HG02759 (cell line): Measurements from ENCODE around the gene ATXN3.

Experiments
- ATAC-seq: cut with Tn5 transposase; IDR thresholded peaks from one replicate; pipeline ENCODE4 v1.9.1; 2021; ENCODE audit warnings: mild to moderate bottlenecking, moderate library complexity; ENCODE audit not compliant: unreplicated experiment

ATXN3 gene

DNA sequence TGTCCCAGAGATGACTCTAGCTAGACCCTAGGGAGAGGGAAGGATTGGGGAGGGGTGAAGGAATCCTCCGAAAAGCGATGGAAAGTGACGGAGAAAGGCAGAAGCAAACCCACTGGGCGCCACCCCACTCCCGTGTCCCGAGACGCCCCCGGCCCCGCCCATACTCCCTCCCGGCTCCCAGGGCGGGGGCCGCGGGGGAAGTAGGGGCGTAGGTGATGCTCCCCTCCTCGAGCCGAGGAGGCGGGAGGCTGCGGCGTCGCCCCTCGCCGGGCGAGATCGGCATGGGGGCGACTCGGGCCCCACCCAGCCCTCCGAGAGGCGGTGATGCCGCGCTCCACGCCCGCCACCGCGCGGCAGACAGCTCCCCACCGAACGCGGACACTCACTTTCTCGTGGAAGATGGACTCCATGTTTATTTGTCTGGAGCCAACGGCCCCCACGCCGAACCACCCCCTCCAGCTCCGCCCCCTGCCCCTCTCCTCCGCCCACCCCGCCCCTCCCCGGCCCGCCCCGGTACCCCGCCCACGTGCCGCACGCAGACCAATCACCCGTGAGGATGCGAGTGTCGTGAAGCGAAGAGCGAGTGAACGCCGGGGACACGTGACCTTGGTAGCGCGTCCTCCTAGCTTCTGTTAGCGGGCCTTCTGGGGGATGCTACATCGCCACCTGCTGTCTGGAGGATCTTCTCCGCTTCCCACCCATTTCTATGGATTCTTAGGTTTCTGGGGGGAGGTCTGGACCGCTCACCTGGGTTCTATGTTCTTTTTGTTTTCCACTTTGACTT lies at the start of gene ATXN3:
ATXN3 (minus strand) TSS at position 440 of the 784 bp plus-strand sequence; CDS start at position 410, 30 bp downstream.
- peak; percentile 84 for ATAC-seq

DNA sequence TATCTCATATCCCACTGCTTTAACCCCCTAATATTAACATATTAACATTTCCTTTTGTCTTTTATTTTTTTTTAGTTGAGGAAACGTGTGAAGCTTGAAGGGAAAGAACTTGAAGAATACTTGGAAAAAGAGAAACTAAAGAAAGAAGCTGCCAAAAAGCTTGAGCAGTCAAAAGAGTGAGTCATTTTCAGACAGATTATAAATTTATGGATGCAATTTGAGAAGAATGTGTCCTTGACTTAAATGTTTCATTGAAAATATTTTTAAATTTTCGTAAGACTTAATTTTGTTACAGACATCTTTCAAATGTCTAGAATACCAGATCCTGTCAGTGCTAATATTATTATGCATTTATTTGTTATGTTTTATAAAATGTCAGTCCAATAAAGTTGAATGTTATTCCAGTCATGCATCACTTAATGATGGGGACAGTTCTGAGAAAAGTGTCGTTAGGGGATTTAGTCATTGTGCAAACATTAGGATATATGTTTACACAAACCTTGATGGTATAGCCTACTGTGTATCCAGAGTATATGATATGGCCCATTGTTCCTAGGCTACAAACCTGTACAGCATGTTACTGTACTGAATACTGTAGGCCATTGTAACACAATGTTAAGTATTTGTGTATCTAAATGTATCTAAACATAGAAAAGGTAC lies 48.0 kb upstream of the ATXN3 start:
- ATAC-seq, result no peak

DNA sequence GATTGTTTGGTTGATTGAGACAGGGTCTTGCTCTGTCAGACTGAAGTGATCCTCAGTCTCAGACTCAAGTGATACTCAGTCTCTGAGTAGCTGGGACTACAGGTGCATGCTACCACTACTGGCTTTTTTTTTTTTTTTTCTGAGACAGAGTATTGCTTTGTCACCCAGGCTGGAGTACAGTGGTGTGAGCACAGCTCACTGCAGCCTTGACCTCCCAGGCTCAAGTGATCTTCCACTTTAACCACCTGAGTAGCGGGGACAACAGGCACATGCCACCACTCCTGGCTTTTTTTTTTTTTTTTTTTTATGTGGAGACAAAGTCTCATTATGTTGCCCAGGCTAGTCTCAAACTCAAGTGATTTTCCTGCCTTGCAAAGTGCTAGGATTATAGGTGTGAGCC lies 47.2 kb upstream of the ATXN3 start:
- ATAC-seq, result no peak

DNA sequence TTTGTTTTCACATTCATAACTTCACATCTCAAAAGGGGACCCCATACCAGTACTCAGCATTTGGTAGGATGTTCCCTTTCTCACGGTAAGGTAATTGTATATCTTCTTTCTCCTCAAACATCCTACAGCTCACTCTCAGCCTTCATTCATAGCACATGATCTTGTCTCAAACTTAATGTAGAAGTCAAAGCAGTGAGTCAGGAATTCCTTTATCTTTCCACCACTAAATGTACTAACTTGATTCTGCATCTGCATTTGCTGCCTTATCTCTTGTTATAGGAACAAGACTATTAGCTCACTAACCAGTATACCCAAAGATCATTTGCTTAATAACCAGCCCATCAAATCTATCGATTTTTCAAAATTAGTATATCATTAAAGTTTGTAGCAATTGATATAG lies 38.3 kb upstream of the ATXN3 start:
- ATAC-seq, result no peak

DNA sequence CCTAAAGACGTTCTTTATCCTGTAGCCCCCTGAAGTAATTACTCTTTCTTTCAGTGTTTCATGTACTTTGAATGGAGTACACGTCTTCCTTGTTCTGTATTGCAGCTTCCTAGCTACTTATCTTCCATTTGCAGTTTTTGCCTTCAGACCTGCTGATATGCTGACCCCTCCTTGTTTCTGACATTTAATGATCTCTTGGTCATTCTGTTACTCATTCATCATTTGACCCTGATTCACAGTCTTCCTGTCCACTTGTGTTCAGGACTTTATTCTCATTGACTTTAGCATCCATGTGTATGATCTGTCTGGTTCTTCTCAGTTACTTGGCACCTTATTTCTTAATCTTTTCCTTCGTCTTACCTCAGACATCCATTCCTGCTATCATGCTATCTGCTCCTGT lies 37.6 kb upstream of the ATXN3 start:
- no peak for ATAC-seq

DNA sequence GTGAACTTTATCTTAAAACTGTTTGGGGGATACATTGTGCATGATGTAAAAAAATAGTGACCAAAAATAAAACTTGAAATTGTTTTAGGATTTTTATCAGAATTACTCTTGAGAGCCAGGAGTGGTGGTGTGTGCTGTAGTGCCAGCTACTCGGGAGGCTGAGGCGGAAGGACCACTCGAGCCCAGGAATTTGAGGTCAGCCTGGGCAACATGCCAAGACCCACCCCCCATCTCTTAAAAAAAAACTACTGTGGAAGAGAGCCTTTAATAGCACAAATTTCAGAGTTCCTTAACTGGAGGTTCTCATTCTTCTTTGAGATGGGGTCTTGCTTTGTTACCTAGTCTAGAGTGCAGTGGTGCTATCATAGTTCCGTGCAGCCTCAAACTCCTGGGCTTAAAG lies 36.9 kb upstream of the ATXN3 start:
- no peak for ATAC-seq

DNA sequence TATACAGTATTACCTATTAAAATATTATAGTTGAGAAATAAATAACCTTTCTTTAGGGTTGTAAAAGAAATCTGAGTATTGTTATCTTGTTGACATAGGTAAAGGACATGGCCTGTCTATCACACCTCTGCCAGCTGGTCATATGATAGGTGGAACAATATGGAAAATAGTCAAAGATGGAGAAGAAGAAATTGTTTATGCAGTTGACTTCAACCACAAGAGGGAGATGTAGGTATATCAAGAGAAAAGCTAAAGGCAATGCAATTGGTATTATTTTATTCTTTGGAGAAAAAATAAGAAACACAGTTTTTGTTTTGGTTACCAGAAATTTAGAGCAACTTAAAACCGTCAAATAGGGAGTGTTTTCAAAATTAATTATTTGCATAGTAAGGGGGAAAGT lies 28.9 kb upstream of the ATXN3 start:
- no peak for ATAC-seq

DNA sequence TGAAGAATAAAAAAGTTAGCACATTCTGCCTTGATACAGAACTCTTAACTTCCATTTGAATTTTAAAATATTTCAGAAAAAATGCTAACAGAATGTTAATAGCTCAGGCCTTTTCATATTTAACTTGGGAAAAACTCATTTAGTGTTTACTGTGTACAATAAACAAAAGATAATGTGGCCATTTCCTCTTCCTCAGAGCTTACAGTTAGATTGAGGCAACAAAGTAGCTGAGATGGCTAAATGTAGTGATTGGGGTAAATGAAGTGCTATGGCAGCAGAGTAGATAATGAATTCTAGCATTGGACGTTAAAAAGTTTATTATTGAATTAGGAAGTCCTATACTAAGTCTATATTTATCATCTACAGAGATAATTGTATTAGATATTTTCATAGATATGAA lies 28.1 kb upstream of the ATXN3 start:
- ATAC-seq, result no peak

DNA sequence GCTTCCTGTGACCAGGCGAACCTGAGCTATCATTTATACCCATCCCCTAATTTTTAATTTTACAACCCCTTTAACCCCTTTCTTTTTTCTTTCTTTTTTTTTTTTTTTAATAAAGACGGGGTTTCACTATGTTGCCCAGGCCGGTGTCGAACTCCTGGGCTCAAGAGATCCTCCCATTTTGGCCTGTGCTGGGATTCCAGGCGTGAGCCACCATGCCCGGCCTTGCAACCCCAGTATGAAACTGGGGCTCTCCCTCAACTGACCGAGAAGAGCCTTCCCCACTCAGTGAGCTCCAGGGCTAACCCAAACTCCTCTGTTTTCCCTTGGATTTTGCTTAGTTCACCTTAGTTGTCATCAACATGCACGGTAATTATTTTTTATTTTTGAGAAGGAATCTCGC lies 16.4 kb upstream of the ATXN3 start:
- ATAC-seq, result no peak

DNA sequence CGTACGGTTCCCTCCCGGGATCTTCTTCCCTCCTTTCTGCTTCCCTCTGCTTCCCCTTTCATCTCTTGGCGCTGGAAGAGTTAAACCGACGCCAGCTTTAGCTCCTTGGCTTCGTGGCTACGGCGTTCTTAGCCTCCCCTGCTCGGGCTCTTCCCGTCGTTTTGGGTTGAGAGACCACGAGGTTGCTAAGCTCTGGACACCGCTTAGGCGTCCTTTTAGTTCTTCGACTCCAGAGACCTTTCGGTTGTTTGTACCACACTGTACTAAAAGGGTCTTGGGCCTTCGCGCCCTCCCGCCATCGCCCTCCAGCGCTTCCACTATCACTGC lies 15.9 kb upstream of the ATXN3 start:
- ATAC-seq, result peak; percentile 18

DNA sequence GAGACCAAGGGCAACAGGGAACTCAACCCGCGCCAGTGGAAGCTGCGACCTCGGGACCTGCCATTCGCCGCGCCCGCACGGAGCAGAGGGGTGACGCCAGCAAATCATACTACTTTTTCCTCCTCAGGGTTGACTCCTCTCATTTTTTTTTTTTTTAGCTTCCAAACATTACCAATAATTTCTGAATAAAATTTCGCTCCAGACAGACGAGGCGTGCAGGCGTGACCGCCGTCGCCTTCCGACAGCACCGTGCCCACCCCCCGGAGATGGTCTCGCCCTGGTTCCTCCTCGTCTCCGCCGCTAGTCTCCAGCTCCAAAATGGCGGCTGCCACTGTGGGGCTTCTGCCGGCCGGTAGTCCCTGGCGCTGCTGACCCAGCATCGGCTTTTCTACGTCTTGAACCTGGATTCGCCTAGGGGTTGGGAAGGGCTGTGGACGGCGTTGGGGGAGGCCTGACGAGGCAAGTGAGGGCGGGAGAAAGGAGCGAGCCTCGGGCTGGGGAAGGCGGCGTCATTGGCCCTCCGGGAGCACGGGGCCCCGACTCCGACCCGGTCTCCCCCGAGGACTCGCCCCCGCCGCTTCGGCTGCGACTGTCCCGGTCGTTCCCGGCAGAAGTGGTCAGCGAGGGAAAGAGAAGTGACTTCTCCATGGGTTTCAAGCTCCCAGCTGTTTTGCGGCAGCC lies 15.4 kb upstream of the ATXN3 start, which contains the start of the genes CPSF2 and NDUFB1:
CPSF2 (plus strand) TSS at position 300 of the 681 bp plus-strand sequence. CDS start 9,016 bp downstream, outside the sequence.
NDUFB1 (minus strand) TSS at position 37 of the 681 bp plus-strand sequence. CDS start 4,069 bp downstream, outside the sequence.
- peak; percentile 91 for ATAC-seq

DNA sequence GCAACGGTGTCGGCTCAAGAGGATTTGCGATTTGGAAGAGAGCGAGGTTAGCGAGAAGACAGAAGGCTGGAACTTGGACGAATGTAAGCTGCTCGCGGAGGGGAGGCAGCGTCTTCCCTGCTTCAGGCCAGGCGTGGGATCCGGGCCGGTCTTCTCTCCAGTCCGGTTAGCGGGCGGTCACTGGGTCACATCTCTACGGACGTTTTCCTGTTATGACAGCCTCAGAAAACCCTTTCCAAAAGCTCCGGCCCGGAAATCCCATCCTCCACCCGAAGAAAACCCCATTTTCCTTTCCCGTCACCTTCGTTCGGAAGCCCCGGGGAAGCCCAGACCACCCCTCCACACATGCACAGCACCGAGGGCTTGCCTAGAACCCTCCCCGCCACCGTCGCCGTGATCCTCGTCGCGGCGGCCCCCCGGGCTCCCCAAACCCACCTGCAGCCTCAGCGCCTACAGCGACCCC lies 14.9 kb upstream of the ATXN3 start:
- no peak for ATAC-seq

DNA sequence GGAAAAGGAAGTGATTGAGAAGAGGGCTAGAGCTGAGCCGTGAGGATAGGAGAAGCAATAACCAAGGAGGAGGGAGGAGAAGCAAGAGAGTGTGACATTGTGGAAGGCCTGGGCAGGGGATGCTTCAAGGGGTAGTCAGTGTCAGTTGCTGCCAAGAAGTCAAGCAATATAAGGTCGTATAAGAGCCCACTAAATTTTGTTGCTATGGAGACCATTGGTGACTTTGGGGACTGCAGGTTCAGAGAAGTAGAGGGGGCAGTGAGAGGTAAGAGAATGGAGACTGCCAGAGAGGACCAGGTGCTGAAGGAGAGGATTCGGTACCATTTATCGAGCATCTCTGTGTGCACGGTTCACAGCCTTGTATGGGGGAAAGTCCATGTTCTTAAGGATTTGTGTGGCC lies 3.1 kb upstream of the ATXN3 start:
- ATAC-seq, result no peak

DNA sequence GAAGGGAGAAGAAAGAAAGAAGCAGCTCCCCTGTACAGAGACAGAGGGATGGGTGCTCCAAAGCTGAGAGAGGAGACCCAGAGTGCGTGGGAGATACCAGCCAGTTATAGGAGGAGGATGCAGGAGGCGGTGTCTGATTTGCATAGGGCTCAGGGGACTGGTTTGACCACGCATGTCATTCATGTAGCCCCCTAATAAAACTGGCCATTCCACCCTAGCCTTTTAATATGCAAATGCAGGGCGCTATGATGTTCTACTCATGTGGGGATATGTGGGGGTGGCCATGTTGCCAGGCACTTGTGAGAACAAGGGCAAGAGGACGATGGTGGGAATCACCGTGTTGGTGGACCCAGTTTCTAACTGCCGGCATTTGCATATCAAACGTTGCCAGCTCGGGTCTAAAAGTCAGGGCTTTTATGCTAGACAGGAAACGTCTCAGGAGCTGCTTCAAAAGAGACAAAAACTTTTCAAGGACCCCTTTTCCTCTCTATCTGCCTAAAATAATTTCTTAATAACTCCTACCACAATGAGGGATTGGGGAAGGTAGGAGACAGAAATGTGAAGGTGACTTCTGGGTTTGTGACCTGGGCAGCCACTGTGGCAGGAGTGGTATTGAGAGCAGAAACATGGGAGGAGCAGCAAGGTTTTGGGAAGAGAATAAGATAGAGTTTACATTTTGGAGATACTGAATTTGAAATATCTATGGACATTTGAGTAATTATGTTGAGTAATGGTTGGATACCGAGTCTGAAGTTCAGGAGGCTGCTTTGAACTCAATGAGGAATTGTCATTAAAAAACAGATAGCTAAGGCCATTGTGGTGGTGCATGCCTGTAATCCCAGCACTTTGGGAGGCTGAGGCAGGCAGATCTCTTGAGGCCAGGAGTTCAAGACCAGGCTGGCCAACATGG lies 2.2 kb upstream of the ATXN3 start:
- ATAC-seq, result no peak

DNA sequence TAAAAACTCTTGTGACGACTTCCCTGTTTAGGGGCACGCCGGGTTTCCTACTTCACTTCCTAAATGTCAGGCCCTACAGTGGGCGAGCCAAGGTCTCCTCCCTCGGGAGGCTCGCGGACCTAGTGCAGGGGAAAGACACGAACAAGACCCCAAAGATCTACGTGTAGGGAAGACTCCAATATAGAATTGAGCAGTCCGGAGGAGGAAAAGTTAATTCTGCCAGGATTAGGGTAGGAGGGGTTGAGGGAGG lies 564 bp downstream of the ATXN3 start:
- peak; percentile 10 for ATAC-seq

DNA sequence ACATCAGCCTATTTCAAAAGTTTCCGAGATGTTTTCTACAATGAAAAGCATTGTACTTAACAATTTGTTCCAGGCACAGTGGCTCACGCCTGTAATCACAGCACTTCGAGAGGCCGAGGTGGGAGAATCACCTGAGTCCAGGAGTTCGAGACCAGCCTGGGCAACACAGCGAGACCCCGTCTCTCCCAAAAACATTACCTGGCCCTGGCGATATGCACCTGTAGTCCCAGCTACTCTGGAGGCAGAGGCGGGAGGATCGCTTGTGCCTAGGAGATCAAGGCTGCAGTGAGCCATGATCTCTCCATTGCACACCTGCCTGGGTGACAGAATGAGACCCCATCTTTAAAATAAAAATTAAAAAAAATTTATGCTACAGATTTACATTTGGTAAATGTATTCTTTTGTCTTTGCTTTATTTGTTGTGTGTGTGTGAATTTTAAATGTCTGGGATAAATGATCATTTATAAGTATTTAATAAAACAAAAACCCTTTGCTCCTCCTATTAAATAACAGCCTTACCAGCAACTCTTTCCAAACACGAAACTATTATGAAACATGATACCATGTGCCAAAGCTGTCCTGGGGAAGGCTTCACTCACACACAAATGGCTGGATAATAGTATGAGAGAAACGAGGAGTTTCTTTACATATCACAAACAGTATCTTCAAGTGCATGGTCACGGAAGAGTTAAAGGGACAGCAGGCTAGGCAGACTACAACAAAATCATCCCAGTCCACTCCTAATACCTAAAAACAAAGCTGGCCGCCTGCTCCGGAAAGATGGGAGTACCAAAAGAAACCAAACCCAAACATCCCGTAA lies 1.1 kb downstream of the ATXN3 start:
- no peak for ATAC-seq

DNA sequence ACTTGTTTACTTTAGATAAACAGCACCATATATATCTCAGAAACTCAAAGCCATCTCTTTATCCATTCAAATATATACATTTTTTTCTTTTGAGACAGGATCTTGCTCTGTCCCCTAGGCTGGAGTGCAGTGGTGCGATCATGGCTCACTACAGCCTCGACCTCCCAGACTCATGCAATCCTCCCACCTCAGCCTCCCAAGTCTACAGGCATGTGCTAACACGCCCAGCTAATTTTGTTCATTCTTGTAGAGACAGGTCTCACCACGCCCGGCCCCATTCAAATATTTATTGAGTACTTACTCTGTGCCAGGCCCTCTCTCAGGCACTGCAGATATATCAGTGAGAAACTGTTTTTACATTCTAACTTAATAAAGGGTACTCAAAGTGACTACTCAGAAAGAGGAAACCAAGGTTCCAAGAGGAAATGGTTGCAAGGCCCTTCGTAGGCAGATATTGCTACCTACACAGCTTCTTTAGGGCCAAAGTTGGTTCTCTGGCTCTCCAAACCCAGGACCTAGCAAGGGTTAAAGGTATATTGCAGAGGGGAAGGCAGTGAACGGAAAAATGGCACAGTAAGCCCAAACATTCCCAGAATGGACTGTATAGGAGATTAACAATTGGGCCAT lies 2.9 kb downstream of the ATXN3 start:
- ATAC-seq, result no peak

DNA sequence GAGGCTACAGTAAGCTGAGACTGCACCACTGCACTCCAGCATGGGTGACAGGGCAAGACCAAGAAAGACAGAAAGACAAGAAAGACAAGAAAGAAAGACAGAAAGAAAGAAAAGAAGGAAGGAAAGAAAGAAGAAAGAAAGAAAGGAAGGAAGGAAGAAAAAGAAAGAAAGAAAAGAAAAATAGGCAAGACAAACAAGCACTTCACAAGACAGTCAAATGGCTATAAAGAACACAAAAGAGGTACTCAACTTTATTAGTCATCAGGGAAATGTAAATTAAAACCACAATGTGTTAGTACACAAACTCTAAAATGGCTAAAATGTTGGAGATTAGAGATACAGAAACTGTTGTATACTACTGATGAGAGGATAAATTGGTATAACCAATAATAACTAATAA lies 6.6 kb downstream of the ATXN3 start:
- no peak for ATAC-seq

DNA sequence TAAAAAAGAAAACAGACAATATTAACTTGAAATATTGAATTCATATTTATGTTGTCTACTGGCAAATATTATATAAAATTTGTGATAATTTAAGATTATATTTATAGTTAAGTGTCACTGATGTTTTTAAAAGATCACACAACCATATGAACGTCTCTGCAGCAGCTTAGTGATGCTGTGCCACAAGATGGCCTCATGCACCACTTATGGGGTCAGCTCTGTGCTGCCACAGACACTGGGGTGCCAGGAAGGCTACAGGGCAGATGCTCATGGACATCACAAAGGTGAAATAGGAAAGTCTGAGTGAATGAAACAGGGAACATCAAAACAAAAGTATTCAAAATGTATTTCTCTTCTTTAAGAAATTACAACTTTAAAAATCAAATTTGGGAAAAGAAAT lies 13.1 kb downstream of the ATXN3 start:
- ATAC-seq, result no peak

DNA sequence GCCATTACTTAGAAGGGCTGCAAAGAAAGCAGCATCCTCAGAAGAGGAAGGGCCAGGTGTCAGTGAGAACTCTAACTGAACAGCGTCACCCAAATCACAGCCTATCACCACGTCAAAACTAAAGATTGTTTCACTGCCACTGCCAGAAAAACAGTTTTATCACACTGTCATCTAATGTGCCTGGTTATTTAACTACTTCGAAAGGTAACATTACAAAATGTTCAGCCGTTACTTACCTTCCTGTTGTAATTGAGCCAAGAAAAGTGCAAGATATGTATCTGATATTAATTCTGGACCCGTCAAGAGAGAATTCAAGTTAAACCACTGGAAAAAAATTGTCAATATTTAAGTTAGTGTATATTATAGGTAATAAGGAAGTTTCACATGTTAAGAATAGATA lies 17.9 kb downstream of the ATXN3 start:
- no peak for ATAC-seq
